AG04450 (cell line): ENCODE results near the gene LHFPL6. TPM values are rescaled to one million over a fixed set of nuclear protein-coding genes. Genes with fewer than 3 reads are reported as not detected.

Source experiments
- CTCF ChIA-PET: fragments of 300-600, 350-600 bp; formaldehyde crosslinking; extraction: SDS; loops from one replicate; lab custom pipeline; 2022; ENCODE audit warnings: antibody characterized with exemption, inconsistent platforms; lab: Charles Lee
- POLR2A ChIA-PET: fragments of 350-600 bp; formaldehyde crosslinking; extraction: SDS; loops from one replicate; lab custom pipeline; 2021; ENCODE audit warnings: antibody characterized with exemption, inconsistent platforms; lab: Yijun Ruan, JAX
- DNase-seq: peaks from one replicate; pipeline ENCODE4 v3.0.0-alpha.2; 2011; ENCODE audit warnings: low read depth, low spot score
- H3K27ac ChIP-seq: one replicate; pipeline ENCODE4 v1.5.1; 2012; ENCODE audit warnings: low read depth, low read length, control low read depth
- H3K27me3 ChIP-seq: one replicate; pipeline ENCODE4 v1.6.0; 2012; ENCODE audit warnings: low read length; ENCODE audit not compliant: control insufficient read depth, insufficient read depth
- H3K4me3 ChIP-seq: 2 replicates; pipeline ENCODE4 v1.5.1; 2011; ENCODE audit warnings: mild to moderate bottlenecking, low read depth, low read length, control low read depth
- H3K9me3 ChIP-seq: 2 replicates; pipeline ENCODE4 v1.5.1; 2012; ENCODE audit warnings: low read length; ENCODE audit not compliant: control insufficient read depth, insufficient read depth
- polyA plus RNA-seq: library from polyadenylated mRNA; depleted of rRNA; stranded (reverse); fragments of >200 nt; gene quantifications from 2 replicates; pipeline ENCODE4 v1.2.3, GENCODE V29; 2011
- TF ChIP-seq, protein P1 (sequence below): IDR thresholded peaks from 2 replicates; pipeline ENCODE4 v1.5.1; 2011; ENCODE audit warnings: low read depth, low read length, control low read depth, inconsistent platforms

The LHFPL6 gene
- polyA plus RNA-seq, 1 experiment = 40.3 TPM

DNA sequence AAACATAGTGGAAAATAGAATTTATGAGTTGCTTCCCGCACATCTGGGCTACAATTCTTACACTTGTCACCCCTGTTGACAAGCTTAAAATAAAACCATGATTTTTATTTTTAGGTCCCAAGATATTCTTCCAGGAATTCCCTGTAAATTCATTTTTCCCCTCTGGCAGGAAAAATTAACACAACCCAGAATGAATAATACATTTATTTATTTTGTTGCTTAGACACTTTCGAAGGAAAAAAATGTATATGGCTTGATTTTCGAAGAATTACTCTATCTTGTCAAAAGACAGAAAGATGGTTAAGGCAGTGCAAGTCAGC is 74.4 kb downstream of the LHFPL6 start:
- Histone ChIP-seq H3K9me3 (no peaks in the 10 kb centered on the region), H3K4me3 (no peak overlapping the region), H3K27me3 (no peaks in the 10 kb centered on the region), H3K27ac (peak overlapping the region; percentile 86)
- ChIA-PET POLR2A (interaction anchor here (0.9 to 2.6 kb wide), 6 partner anchors 8 to 67 kb away, joined by 3 to 9 read pairs (median 4); no protein-coding TSS in a partner anchor), CTCF (interaction anchor here (1.5 to 1.8 kb wide), 2 partner anchors 36 to 83 kb away, joined by 5 to 12 read pairs; no protein-coding TSS in a partner anchor)
- no peak for DNase-seq
- TF ChIP-seq, protein P1, sequence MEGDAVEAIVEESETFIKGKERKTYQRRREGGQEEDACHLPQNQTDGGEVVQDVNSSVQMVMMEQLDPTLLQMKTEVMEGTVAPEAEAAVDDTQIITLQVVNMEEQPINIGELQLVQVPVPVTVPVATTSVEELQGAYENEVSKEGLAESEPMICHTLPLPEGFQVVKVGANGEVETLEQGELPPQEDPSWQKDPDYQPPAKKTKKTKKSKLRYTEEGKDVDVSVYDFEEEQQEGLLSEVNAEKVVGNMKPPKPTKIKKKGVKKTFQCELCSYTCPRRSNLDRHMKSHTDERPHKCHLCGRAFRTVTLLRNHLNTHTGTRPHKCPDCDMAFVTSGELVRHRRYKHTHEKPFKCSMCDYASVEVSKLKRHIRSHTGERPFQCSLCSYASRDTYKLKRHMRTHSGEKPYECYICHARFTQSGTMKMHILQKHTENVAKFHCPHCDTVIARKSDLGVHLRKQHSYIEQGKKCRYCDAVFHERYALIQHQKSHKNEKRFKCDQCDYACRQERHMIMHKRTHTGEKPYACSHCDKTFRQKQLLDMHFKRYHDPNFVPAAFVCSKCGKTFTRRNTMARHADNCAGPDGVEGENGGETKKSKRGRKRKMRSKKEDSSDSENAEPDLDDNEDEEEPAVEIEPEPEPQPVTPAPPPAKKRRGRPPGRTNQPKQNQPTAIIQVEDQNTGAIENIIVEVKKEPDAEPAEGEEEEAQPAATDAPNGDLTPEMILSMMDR = no peak

DNA sequence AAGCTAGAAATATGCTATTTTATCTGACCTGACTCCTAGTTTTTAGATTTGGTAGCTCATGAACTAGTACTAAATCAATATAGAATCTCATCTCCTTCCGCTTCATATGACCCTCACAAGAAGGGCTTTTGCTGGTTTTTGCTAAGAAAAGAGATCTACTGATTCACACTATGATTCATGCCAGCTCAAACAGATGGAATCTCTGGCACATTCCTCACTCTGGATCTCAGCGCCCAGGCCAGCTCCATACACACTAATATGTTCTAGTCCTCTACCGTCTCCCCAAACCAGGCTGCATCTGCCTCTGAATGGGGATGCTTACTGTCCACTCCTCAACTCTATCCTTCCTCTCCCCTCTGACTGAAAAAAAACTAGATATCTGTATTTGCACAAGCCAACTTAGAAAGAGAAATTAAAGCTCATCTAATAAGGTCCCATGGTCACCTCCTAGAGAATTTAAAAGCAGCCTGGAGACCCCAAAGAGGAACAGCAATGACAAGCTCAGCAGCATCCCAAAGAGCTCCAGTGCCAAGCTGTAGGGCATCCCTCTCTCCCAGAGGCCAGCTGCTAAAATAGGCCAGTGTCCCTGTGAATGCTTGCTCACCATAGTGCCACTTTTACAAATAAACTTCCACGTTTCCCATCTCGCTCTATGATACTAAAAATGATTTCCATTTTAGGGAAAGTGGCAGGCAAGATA is 74.9 kb downstream of the LHFPL6 start:
- Histone ChIP-seq H3K27me3 (no peaks in the 10 kb centered on the region), H3K4me3 (peak overlapping the region; percentile 23), H3K27ac (peak overlapping the region; percentile 86), H3K9me3 (no peaks in the 10 kb centered on the region)
- POLR2A ChIA-PET = interaction anchor here (0.7 to 2.6 kb wide), 9 partner anchors 9 to 75 kb away, joined by 3 to 9 read pairs (median 4); partner anchors contain the start of gene LHFPL6
- CTCF ChIA-PET = interaction anchor here (0.7 to 1.8 kb wide), 6 partner anchors 13 to 119 kb away, joined by 3 to 12 read pairs (median 4); no protein-coding TSS in a partner anchor
- DNase-seq = peak; percentile 85
- TF ChIP-seq, protein P1 = no peak

DNA sequence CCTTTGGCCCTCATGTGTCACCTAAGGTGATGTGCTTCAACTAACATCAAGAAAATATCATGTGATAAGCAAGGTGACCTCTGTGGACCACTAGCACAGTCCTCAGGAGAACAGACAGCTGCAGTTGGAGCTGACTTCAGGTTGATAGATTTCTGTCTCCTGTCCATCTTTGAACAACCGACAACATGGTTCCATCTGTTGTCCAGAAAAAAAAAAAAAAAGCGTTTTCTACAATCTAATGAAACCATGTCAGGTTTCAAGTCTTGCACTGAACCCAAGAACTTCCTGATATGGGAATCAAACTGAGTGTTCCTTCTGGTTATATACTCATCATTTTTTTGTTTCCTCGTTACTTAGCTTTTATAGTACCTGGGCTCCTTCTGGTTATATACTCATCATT is 75.7 kb downstream of the LHFPL6 start:
- POLR2A ChIA-PET = interaction anchor here (0.7 to 2.6 kb wide), 5 partner anchors 10 to 75 kb away, joined by 3 to 9 read pairs (median 5); partner anchors contain the start of gene LHFPL6

DNA sequence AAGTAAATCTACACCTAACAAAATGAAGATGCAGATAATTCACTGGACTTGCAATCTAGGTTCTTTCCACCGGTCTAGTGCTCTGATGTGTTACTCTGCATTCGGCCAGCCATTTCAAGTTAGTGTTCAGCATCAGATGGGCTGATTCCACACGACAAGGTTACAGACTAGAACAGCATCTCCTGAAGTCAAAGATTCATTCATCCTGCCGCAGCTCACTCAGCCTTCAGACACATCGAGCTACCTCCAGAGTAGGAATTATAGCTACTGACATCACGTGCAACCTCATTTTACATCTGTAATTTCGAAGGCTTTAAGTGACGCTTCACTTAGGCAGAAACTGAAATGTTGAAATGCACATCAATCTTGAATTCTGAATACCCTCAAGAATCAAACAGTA is 76.5 kb downstream of the LHFPL6 start:
- Histone ChIP-seq H3K4me3 (no peak overlapping the region), H3K27me3 (no peaks in the 10 kb centered on the region), H3K27ac (no peak overlapping the region), H3K9me3 (no peaks in the 10 kb centered on the region)
- ChIA-PET CTCF (interaction anchor here (1.5 kb wide), 1 partner anchor 55 kb away, joined by 3 read pairs; no protein-coding TSS in a partner anchor), POLR2A (interaction anchor here (1.3 kb wide), 1 partner anchor 76 kb away, joined by 5 read pairs; the partner anchor contains the start of gene LHFPL6)
- TF ChIP-seq, protein P1 = no peak
- DNase-seq = no peak

More for the DNA sequence above, 75.7 kb downstream of the LHFPL6 start:
- Histone ChIP-seq H3K27me3 (no peaks in the 10 kb centered on the region), H3K4me3 (no peak overlapping the region), H3K9me3 (no peaks in the 10 kb centered on the region), H3K27ac (peak overlapping the region; percentile 11)
- TF ChIP-seq, protein P1 = no peak
- CTCF ChIA-PET = interaction anchor here (0.7 to 1.8 kb wide), 7 partner anchors 12 to 183 kb away, joined by 3 to 12 read pairs (median 4); no protein-coding TSS in a partner anchor
- DNase-seq = no peak

- Histone ChIP-seq H3K9me3 (no peaks in the 10 kb centered on the region), H3K27ac (no peak overlapping the region), H3K4me3 (no peak overlapping the region), H3K27me3 (no peaks in the 10 kb centered on the region)
- ChIA-PET POLR2A (no interaction called here), CTCF (interaction anchor here (1.0 kb wide), 1 partner anchor 10 kb away, joined by 3 read pairs; no protein-coding TSS in a partner anchor)
- TF ChIP-seq, protein P1 = no peak
- DNase-seq = no peak
Observed at GRCh38 chr13:39525506-39525905, 77.5 kb downstream of the LHFPL6 start.
